Ovary (tissue), 9 donors: ENCODE results near the gene IGFL3. TPM values are rescaled to one million over a fixed set of nuclear protein-coding genes. Genes with fewer than 3 reads are reported as not detected.

Experiments
- DNase-seq, 5 donors: peaks; one replicate each; pipeline ENCODE4 v3.0.0-alpha.2; 2019 to 2020
- H3K27ac ChIP-seq, 2 donors: fragments of 200-600 bp; one replicate each; pipeline versions ENCODE4 v1.5.1 to v1.8.0; 2019 to 2022
- H3K27me3 ChIP-seq: fragments of 200-600 bp; one replicate; pipeline ENCODE4 v1.8.0; 2022
- H3K36me3 ChIP-seq: fragments of 200-600 bp; sonication (generic); one replicate; pipeline ENCODE4 v1.5.1; 2019
- H3K4me1 ChIP-seq: one replicate; pipeline ENCODE4 v1.8.1; 2013; ENCODE audit warnings: mild to moderate bottlenecking, moderate library complexity; ENCODE audit not compliant: insufficient read depth
- H3K4me3 ChIP-seq: fragments of 200-600 bp; sonication (generic); one replicate; pipeline ENCODE4 v1.5.1; 2017
- H3K9me3 ChIP-seq, 2 donors: fragments of 200-600 bp in 1 of 2; sonication (generic) in 1 of 2; one replicate each; pipeline versions ENCODE4 v1.5.1 to v1.8.1; 2013 to 2019; ENCODE audit warnings: mild to moderate bottlenecking in 1 of 2, moderate library complexity in 1 of 2
- CTCF ChIP-seq, 3 donors: fragments of 450-650 bp in 2 of 3; fragments of 200-600 bp in 1 of 3; IDR thresholded peaks; one replicate each; pipeline versions ENCODE4 v1.5.1 to v1.8.0; 2016 to 2022; ENCODE audit warnings: antibody characterized with exemption in 3 of 3, mild to moderate bottlenecking in 1 of 3
- EP300 ChIP-seq: sonication (generic); formaldehyde crosslinking; IDR thresholded peaks from one replicate; pipeline ENCODE4 v1.6.1; 2017; ENCODE audit warnings: antibody characterized with exemption
- POLR2A ChIP-seq: fragments of 450-650 bp; IDR thresholded peaks from one replicate; pipeline ENCODE4 v1.6.1; 2017; ENCODE audit warnings: antibody characterized with exemption, mild to moderate bottlenecking, moderate library complexity
- WGBS, 3 donors: extraction: QIAGEN DNeasy Blood & Tissue Kit in 1 of 3; methylation state at CpG; one replicate each; pipeline versions ENCODE4 v1.1.5 to v1.1.7; 2013 to 2017; 5-methylcytosine and 5-hydroxymethylcytosine counted together
- intact Hi-C, 4 donors: fragments of 100-400 bp; cut with DNase I; formaldehyde crosslinking; loops; one replicate each; pipeline versions ENCODE4 v1.11.0 to v1.15.1; 2022 to 2023
- polyA plus RNA-seq, 2 donors: library from polyadenylated mRNA; stranded (reverse); fragments of 200-250 nt in 1 of 2; fragments of 350-450 nt in 1 of 2; fragmentation: Illumina TruSeq in 1 of 2; extraction: RNeasy Lipid Tissue Mini Kit (QIAGEN cat#74804) in 1 of 2; gene quantifications; one replicate each; pipeline ENCODE4 v1.2.3, GENCODE V29; 2013 to 2014
- total RNA-seq, 7 donors: library from RNA; depleted of rRNA in 2 of 7; stranded (reverse); fragments of >200 nt in 2 of 7; fragmentation: NEBNext Ultra II Directional in 3 of 7; extraction: Animal tissue kit (Norgen Biotek cat#: 25700) in 3 of 7; gene quantifications; one replicate each; pipeline versions ENCODE4 v1.1.0 to v1.2.4, GENCODE V29; 2016 to 2023
- donor health status: DM: no; HTN: no; CAD: no; lungs with moderate emphysema.
- donor health status: DM: no; HTN: no; CAD: no.
- donor health status: Bipolar disorder and iron deficiency.
- donor health status: DM: yes; HTN: yes; CAD: no.
- donor health status: DM: no; HTN: no; CAD: no.
- donor health status: DM: yes; HTN: yes; CAD: no.

IGFL3 gene
- total and polyA plus RNA-seq, 9 donors = not detected

- Histone ChIP-seq H3K9me3 (no peaks in the 10 kb centered on the region), H3K36me3 (no peaks in the 10 kb centered on the region), H3K27me3 (no peaks in the 10 kb centered on the region), H3K27ac (no peak overlapping the region), H3K4me3 (no peak overlapping the region), H3K4me1 (peaks cover 13% of the 10 kb centered on the region)
- DNase-seq = no peak
- intact Hi-C loops = no loop called here
- WGBS, 3 donors = 81 to 91% (median 87%) methylated on average over 4 of the region's 4 CpGs
- TF ChIP-seq CTCF (IDR thresholded peaks at IDR 0.05) (no peak), EP300 (no peak), POLR2A (no peak)
Measured at GRCh38 chr19:46137915-46138473, 13.5 kb upstream of the IGFL3 start.

GRCh38 chr19:46134527-46134926 lies 10.0 kb upstream of the IGFL3 start:
- no peaks in the 10 kb centered on the region for H3K27me3 ChIP-seq
- DNase-seq = no peak
- peaks cover 20% of the 10 kb centered on the region for H3K4me1 ChIP-seq
- H3K36me3 ChIP-seq = no peaks in the 10 kb centered on the region
- intact Hi-C loops = no loop called here
- TF ChIP-seq CTCF (IDR thresholded peaks at IDR 0.05) (no peak), POLR2A (no peak), EP300 (no peak)
- no peak overlapping the region for H3K4me3 ChIP-seq
- H3K27ac ChIP-seq = no peak overlapping the region
- no peaks in the 10 kb centered on the region for H3K9me3 ChIP-seq

DNA sequence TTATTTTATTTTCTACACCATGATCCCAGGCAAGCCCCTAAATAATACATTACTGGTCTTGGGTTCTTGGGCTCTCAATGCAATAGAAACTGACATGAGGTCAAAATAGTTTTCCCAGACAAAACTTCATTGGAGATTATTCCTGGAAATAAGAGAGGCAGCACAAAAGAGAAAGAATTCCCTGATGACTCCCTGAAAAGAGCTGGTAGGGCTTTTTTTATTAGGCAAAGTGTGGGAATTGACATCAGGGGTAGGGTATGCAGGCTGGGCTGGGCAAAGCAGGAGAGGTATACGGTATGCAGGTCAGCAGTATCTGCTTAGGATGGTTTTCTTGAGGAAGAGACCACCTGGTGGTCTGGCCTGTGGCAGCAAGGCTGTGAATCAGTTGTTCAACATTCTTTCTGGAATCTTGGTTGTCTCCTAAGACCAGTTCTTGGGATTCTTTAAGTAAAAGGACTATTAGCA lies 9.3 kb upstream of the IGFL3 start:
- TF ChIP-seq CTCF (IDR thresholded peaks at IDR 0.05) = no peak
- TF ChIP-seq EP300 = no peak
- TF ChIP-seq POLR2A = no peak
- DNase-seq = no peak
- no peaks in the 10 kb centered on the region for H3K36me3 ChIP-seq
- H3K9me3 ChIP-seq = no peaks in the 10 kb centered on the region
- H3K4me1 ChIP-seq = peaks cover 20% of the 10 kb centered on the region
- peak overlapping the region in 1 of 2 donors; percentile 22 for H3K27ac ChIP-seq
- WGBS, 3 donors = 75 to 80% (median 78%) methylated on average over 1 of the region's 1 CpG
- H3K4me3 ChIP-seq = no peak overlapping the region
- H3K27me3 ChIP-seq = no peaks in the 10 kb centered on the region
- intact Hi-C loops = no loop called here

GRCh38 chr19:46133101-46133627 lies 8.7 kb upstream of the IGFL3 start:
- TF ChIP-seq POLR2A = no peak
- no peak for TF ChIP-seq CTCF (IDR thresholded peaks at IDR 0.05)
- no peak for TF ChIP-seq EP300
- Histone ChIP-seq H3K27ac (peak overlapping the region in 1 of 2 donors; percentile 22), H3K36me3 (no peaks in the 10 kb centered on the region), H3K9me3 (no peaks in the 10 kb centered on the region), H3K4me3 (peak overlapping the region; percentile 1), H3K27me3 (no peaks in the 10 kb centered on the region), H3K4me1 (peaks cover 20% of the 10 kb centered on the region)
- DNase-seq = peak in 3 of 5 donors; percentile 7 to 41 (median 30)
- 35 to 52% (median 43%) methylated on average over 6 of the region's 6 CpGs for WGBS, 3 donors
- intact Hi-C loops = no loop called here
